ENCODE measurements around the gene THSD4.
"Not testable (repeated sequence)": the region's sequence is repeated elsewhere in the genome, so short reads cannot be mapped to it uniquely, and the experiment has no call there.

THSD4 gene

DNA sequence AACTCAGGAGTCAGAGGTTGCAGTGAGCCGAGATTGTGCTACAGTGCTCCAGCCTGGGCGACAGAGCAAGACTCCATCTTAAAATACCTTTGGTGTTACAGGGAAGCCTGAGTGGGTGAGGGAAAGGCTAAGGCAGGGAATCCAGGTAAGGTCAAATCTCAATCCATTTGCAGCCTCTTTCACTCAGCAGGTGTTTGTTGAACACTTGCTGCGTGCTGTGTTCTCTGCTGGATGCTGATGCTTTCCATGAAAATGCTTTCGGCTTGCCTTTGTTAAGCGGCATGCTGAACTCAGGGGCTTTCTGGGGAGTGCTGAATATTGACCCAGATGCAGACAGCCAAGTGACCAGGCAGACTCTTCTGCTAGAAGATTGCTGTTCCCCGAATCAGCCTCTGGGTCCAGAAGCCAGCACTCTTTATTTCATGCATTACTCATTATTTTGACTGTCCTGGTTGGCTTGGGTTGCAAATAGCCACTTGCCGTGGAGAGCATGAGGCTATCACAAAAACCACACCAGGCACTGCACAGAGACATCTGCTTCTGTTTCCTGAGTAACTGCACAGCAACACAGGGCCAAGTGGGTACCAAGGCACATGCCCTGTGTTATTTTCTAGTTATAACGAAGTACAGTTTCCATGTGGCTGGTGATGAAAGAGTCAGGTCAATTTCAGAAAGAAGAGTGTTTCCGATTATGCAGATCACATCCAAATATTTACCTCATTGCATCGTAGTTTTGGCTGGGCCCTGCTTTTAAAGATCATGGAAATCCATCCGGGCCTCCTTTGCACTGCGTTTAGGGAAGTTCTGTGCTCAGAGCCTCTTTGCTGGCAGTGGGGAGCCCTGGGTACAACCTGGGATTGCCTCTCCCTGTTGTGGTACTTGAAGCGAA is 88.6 kb downstream of the THSD4 start:
- TF ChIP-seq, protein P1, sequence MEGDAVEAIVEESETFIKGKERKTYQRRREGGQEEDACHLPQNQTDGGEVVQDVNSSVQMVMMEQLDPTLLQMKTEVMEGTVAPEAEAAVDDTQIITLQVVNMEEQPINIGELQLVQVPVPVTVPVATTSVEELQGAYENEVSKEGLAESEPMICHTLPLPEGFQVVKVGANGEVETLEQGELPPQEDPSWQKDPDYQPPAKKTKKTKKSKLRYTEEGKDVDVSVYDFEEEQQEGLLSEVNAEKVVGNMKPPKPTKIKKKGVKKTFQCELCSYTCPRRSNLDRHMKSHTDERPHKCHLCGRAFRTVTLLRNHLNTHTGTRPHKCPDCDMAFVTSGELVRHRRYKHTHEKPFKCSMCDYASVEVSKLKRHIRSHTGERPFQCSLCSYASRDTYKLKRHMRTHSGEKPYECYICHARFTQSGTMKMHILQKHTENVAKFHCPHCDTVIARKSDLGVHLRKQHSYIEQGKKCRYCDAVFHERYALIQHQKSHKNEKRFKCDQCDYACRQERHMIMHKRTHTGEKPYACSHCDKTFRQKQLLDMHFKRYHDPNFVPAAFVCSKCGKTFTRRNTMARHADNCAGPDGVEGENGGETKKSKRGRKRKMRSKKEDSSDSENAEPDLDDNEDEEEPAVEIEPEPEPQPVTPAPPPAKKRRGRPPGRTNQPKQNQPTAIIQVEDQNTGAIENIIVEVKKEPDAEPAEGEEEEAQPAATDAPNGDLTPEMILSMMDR (conservative IDR thresholded peaks at IDR 0.05) = no peak
- H3K27ac ChIP-seq = no peak overlapping the region

DNA sequence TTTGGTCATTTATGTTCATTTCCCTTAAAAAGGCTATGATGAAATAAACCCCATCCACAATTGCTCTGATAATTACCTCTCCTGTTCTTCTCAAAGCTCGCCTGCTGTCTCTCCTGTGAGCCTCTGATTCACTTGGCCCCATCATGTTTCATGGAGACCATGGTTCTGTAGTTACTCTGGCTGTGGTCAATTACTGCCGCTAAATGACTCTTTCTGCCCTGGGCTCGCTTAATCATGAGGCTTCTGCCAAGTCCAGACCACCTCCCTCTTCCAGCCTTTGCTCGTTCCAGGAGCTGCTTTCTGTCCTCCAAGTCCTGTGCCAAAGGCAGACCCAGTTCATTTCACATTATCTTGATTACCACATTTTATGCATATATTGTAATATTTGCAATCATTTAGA is 91.9 kb downstream of the THSD4 start:
- TF ChIP-seq, protein P1 (conservative IDR thresholded peaks at IDR 0.05) = no peak
- no peak overlapping the region for H3K27ac ChIP-seq

DNA sequence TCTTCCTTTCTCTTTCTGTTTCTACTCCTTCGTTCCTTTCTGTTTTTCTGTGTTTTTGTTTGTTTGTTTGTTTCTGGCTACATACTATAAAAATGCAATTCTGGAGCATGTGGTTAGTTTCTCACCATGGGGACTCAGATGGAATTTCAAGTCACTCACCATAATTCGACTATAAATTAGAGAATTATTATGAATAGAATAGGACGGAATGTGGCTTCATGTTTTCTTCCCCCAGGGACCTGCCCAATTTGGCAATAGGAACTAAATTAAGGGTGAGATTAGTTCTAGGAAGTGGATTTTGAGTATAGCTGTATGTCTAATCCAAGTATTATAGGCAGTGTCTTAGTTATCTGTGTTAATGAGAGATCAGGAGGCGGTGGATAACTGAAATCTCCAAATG is 96.9 kb downstream of the THSD4 start:
- H3K27ac ChIP-seq = no peak overlapping the region
- TF ChIP-seq, protein P1 (conservative IDR thresholded peaks at IDR 0.05) = no peak

DNA sequence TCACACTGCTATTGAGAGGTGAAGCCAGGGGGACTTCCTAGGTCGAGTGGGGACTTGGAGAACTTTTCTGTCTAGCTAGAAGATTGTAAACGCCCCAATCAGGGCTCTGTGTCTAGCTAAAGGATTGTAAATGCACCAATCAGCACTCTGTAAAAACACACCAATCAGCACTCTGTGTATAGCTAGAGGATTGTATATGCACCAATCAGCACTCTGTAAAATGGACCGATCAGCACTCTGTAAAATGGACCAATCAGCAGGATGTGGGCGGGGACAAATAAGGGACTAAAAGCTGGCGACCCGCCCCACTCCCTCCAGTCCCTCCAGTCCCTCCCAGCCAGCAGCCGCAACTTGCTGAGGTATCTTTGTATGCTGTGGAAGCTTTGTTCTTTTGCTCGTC is 98.7 kb downstream of the THSD4 start:
- not testable (repeated sequence) for H3K27ac ChIP-seq

DNA sequence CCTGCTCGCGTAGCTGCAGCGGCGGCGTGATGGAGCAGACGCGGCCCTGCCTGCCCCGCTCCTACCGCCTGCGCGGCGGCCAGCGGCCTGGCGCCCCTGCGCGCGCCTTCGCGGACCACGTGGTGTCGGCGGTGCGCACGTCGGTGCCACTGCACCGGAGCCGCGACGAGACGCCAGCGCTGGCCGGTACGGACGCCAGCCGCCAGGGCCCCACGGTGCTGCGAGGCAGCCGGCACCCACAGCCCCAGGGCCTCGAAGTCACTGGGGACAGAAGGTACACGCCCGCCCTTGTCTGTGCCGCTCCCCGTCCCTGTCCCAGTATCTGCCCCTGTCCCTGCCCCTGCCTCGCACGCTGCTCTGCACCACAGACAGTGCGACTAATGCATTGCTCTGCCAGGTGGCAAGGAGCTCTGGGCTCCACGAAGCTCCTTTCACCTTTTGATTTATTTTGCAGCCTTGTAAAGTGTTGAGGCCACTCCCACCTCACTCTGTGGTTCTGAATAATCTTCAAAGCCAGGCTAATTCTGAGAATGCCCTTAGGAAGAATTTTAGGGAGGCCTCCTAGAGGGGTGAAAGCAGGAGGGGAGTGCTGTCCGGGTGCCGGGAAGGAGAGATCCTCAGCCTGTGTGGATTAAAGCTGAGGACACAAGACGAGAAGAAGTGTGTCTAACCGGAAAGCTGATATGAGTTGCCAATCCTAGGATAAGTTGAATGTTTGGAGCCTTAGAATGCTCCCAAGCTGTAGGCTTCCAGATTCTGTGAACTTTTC is 100.0 kb downstream of the THSD4 start:
- TF ChIP-seq, protein P1 (conservative IDR thresholded peaks at IDR 0.05) = no peak
- no peak overlapping the region for H3K27ac ChIP-seq

DNA sequence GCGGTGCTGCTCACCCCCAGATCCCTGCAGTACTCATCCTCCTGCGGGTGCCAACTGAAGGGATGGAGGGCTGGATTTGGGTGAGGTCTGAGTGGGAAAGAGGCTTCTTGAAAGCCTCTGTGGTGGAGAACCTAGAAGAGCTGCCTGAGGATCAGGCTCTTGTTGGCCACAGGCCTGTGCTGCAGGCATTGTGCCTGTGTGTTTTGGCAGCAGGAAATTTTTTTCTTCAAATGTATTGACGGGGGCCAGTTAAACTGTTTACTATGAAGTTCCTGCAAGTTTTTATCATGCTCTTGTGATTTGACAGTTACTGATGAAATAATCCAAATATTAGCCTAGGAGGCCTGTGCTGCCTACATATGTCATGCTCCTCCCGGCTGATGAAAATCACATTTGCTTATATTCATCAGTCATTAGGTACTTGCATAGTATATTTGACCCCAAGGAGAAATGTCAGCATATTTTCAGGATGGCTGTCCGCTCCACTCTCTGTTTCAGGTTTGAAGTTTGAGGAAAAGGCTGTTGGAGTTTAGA is 103.1 kb downstream of the THSD4 start:
- TF ChIP-seq, protein P1 (conservative IDR thresholded peaks at IDR 0.05) = no peak
- H3K27ac ChIP-seq = peak overlapping the region; percentile 71

DNA sequence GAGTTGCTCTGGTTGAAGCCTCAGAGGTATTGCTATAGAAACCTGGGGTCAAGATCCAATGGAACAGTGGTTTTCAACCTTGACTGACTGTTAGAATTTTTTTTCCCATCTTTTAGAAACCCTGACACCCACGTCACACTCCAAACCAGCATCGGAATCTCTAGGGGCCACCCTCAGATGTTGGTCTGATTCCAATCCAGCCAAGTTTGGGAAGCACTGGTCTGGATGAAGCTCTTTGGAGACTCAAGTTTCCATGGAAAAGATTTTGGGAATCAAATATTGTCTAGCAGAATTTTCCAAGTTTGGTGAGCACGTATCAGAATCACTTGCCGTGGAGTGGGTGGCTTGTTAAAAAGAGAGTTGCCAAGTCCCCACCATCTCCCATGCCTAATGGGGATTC is 103.8 kb downstream of the THSD4 start:
- peak overlapping the region; percentile 71 for H3K27ac ChIP-seq
- TF ChIP-seq, protein P1 (conservative IDR thresholded peaks at IDR 0.05) = no peak

Data from VCaP (cell line).